ENCODE results near the gene DKKL1. TPM values are rescaled to one million over a fixed set of nuclear protein-coding genes. Genes with fewer than 3 reads are reported as not detected.

DKKL1 gene
- total and polyA plus RNA-seq, 2 experiments from 2014 or later, result 0.76 to 2.9 TPM

DNA sequence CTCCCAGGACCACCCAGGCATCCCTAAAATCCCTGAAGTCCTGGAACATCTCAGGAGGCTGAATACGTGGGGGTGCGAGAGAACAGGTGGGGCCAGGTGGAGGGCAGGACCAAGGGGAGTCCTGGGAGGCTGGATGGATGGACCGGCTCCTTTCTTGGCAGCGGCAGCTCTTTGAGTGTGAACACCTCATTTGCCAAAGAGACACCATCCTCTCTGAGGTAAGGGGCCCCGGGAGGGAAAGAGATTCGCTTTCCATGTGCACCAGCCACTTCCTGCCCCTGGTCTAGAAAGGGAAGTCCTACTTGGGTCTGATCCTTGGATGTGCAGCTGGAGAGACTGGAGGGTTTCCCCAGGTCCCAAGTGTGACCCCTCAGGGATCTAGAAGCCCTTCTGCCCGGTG lies 43.4 kb downstream of the DKKL1 start:
- H3K4me3 ChIP-seq, result no peak overlapping the region
- no peaks in the 10 kb centered on the region for H3K27me3 ChIP-seq (ENCODE audit: insufficient read depth)
- Mint-ChIP-seq H3K9me3 (no peaks in the 10 kb centered on the region; the same call in 2 of the 3 replicates), H3K27me3 (ENCODE audit: insufficient read depth, low read depth, poor library complexity) (peaks cover 22% of the 10 kb centered on the region), H3K27ac (no peak overlapping the region), H3K4me1 (peaks cover 22% of the 10 kb centered on the region), H3K36me3 (ENCODE audit: low read depth) (no peaks in the 10 kb centered on the region), H3K4me3 (no peak overlapping the region)
- H4K20me1 ChIP-seq (replicated peaks; ENCODE audit: insufficient read depth), result no peaks in the 10 kb centered on the region
- H3K4me2 ChIP-seq, result no peak overlapping the region
- DNase-seq (ENCODE audit: low spot score), result no peak
- no peak for ATAC-seq
- H3K4me1 ChIP-seq (ENCODE audit: insufficient read depth), result peaks cover 20% of the 10 kb centered on the region
- no peak for TF ChIP-seq STAT1 (IDR thresholded peaks at IDR 0.05; ENCODE audit: unreplicated experiment)
- TF ChIP-seq EZH2 (IDR thresholded peaks at IDR 0.05; ENCODE audit: low read depth, unreplicated experiment), result no peak
- no peak for TF ChIP-seq ZNF114 (CRISPR knock-in tag; IDR thresholded peaks at IDR 0.05)
- TF ChIP-seq ZNF462 (CRISPR knock-in tag; IDR thresholded peaks at IDR 0.05), result no peak
- TF ChIP-seq NANOG (IDR thresholded peaks at IDR 0.05; ENCODE audit: borderline replicate concordance), result no peak
- TF ChIP-seq ZNF331 (CRISPR knock-in tag; IDR thresholded peaks at IDR 0.05; ENCODE audit: low read depth), result no peak
- no peak for TF ChIP-seq JUNB (IDR thresholded peaks at IDR 0.05; ENCODE audit: unreplicated experiment)
- no peak overlapping the region for H2AFZ ChIP-seq
- H3K9me2 ChIP-seq (ENCODE audit: insufficient read depth), result 0 out of 2 replicates have a peak, but pooled peaks cover under 1% of the 10 kb centered on the region
- no peak overlapping the region for H3K27ac ChIP-seq (ENCODE audit: low read depth)
- peaks cover 9% of the 10 kb centered on the region; the same call in 1 of the 2 replicates for H3F3A ChIP-seq (replicated peaks; ENCODE audit: low read depth)
- H3K79me2 ChIP-seq (replicated peaks; ENCODE audit: insufficient read depth), result no peaks in the 10 kb centered on the region
- no peaks in the 10 kb centered on the region for H3K36me3 ChIP-seq (ENCODE audit: insufficient read depth)

Measured in GM23338 (cell line).